ENCODE results near the gene ERVFRD-1.

GRCh38 chr6:11055127-11055627 is 56.3 kb downstream of the ERVFRD-1 start:
- TF ChIP-seq, protein P1, sequence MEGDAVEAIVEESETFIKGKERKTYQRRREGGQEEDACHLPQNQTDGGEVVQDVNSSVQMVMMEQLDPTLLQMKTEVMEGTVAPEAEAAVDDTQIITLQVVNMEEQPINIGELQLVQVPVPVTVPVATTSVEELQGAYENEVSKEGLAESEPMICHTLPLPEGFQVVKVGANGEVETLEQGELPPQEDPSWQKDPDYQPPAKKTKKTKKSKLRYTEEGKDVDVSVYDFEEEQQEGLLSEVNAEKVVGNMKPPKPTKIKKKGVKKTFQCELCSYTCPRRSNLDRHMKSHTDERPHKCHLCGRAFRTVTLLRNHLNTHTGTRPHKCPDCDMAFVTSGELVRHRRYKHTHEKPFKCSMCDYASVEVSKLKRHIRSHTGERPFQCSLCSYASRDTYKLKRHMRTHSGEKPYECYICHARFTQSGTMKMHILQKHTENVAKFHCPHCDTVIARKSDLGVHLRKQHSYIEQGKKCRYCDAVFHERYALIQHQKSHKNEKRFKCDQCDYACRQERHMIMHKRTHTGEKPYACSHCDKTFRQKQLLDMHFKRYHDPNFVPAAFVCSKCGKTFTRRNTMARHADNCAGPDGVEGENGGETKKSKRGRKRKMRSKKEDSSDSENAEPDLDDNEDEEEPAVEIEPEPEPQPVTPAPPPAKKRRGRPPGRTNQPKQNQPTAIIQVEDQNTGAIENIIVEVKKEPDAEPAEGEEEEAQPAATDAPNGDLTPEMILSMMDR (IDR thresholded peaks at IDR 0.05 in 4 of 5, conservative IDR thresholded peaks at IDR 0.05 in 1 of 5): no peak
- no peak for TF ChIP-seq POLR2A (IDR thresholded peaks at IDR 0.05)

All from gastrocnemius medialis (tissue), 4 donors.